Erythroblast (primary cell): Measurements from ENCODE around the gene ANKRD28.
"Not testable (repeated sequence)": the region's sequence is repeated elsewhere in the genome, so short reads cannot be mapped to it uniquely, and the experiment has no call there.

Source experiments
- GATA1 ChIP-seq: IDR thresholded peaks from 2 replicates; pipeline ENCODE4 v1.6.1; 2011; ENCODE audit warnings: low read depth, mild to moderate bottlenecking, control low read depth, low read length, moderate library complexity
- POLR2A ChIP-seq: IDR thresholded peaks from 2 replicates; pipeline ENCODE4 v1.6.1; 2011; ENCODE audit warnings: mild to moderate bottlenecking, low read length

GRCh38 chr3:15738616-15739005 is 59.2 kb downstream of the ANKRD28 start:
- TF ChIP-seq POLR2A, GATA1: not testable (repeated sequence)
